Measurements from ENCODE around the gene NPDC1.

Gene NPDC1

GRCh38 chr9:136995772-136996311 lies 50.1 kb downstream of the NPDC1 start:
- H3K27ac ChIP-seq, result no peak overlapping the region
- TF ChIP-seq ZFX (IDR thresholded peaks at IDR 0.05), result no peak
- no peak for TF ChIP-seq CTCF (conservative IDR thresholded peaks at IDR 0.05)

- TF ChIP-seq ZFX (IDR thresholded peaks at IDR 0.05) (no peak), CTCF (conservative IDR thresholded peaks at IDR 0.05) (no peak)
- H3K27ac ChIP-seq, result no peak overlapping the region
Measured at GRCh38 chr9:136995362-136995761, 50.6 kb downstream of the NPDC1 start.

GRCh38 chr9:136994888-136995230 lies 51.1 kb downstream of the NPDC1 start:
- no peak overlapping the region for H3K27ac ChIP-seq
- TF ChIP-seq CTCF (conservative IDR thresholded peaks at IDR 0.05) (no peak), ZFX (IDR thresholded peaks at IDR 0.05) (no peak)

- TF ChIP-seq ZFX (IDR thresholded peaks at IDR 0.05) (no peak), CTCF (conservative IDR thresholded peaks at IDR 0.05) (no peak)
Measured at GRCh38 chr9:136994180-136994887, 51.6 kb downstream of the NPDC1 start.

GRCh38 chr9:136992819-136993369 lies 53.1 kb downstream of the NPDC1 start:
- TF ChIP-seq CTCF (conservative IDR thresholded peaks at IDR 0.05) (no peak), ZFX (IDR thresholded peaks at IDR 0.05) (no peak)
- H3K27ac ChIP-seq, result peak overlapping the region; percentile 86

More at GRCh38 chr9:136994180-136994887, 51.6 kb downstream of the NPDC1 start:
- H3K27ac ChIP-seq, result no peak overlapping the region

- peak within 1 kb of the TSS; percentile 86 for H3K27ac ChIP-seq
- peak; percentile 86; the same call in 1 of the 2 replicates for TF ChIP-seq ZFX (IDR thresholded peaks at IDR 0.05)
- TF ChIP-seq CTCF (conservative IDR thresholded peaks at IDR 0.05), result no peak
Measured at GRCh38 chr9:136991993-136992818, 53.8 kb downstream of the NPDC1 start, which contains the start of gene PAXX. Gene PAXX (plus strand): TSS chr9:136992422. CDS start chr9:136992444, 22 bp downstream.

Data from C4-2B (cell line).